H9 (cell line): ENCODE measurements around the gene AHI1. TPM values are rescaled to one million over a fixed set of nuclear protein-coding genes. Genes with fewer than 3 reads are reported as not detected.

Experiments used
- DNase-seq: peaks from one replicate; pipeline ENCODE4 v3.0.0-alpha.2; 2017
- H2AFZ ChIP-seq: one replicate; pipeline ENCODE4 v1.6.1; 2013; ENCODE audit warnings: mild to moderate bottlenecking, low read length, control low read depth, moderate library complexity
- H2AK5ac ChIP-seq: 2 replicates; pipeline ENCODE4 v1.6.1; 2013; ENCODE audit warnings: low read length, control low read depth, mixed read lengths; ENCODE audit not compliant: insufficient read length
- H2BK120ac ChIP-seq: one replicate; pipeline ENCODE4 v1.6.1; 2013; ENCODE audit warnings: low read depth, mild to moderate bottlenecking, low read length, control low read depth, inconsistent platforms; ENCODE audit not compliant: poor library complexity, severe bottlenecking
- H2BK12ac ChIP-seq: 2 replicates; pipeline ENCODE4 v1.6.1; 2013; ENCODE audit warnings: low read length, control low read depth, mixed read lengths, low read depth; ENCODE audit not compliant: insufficient read length
- H2BK15ac ChIP-seq: 2 replicates; pipeline ENCODE4 v1.6.1; 2013; ENCODE audit warnings: low read depth, low read length, control low read depth
- H2BK20ac ChIP-seq: one replicate; pipeline ENCODE4 v1.6.1; 2013; ENCODE audit warnings: low read depth, mild to moderate bottlenecking, low read length, control low read depth, inconsistent platforms; ENCODE audit not compliant: poor library complexity, severe bottlenecking
- H2BK5ac ChIP-seq: 2 replicates; pipeline ENCODE4 v1.6.1; 2013; ENCODE audit warnings: low read length, control low read depth, mixed read lengths; ENCODE audit not compliant: insufficient read length
- H3K14ac ChIP-seq: 2 replicates; pipeline ENCODE4 v1.6.1; 2013; ENCODE audit warnings: low read length, control low read depth; ENCODE audit not compliant: insufficient read depth
- H3K18ac ChIP-seq: 2 replicates; pipeline ENCODE4 v1.6.1; 2013; ENCODE audit warnings: low read depth, mild to moderate bottlenecking, mixed read lengths, low read length, control low read depth; ENCODE audit not compliant: insufficient read length
- H3K23ac ChIP-seq: 2 replicates; pipeline ENCODE4 v1.6.1; 2013; ENCODE audit warnings: low read length, control low read depth, mixed read lengths, low read depth; ENCODE audit not compliant: insufficient read length
- H3K23me2 ChIP-seq: 2 replicates; pipeline ENCODE4 v1.6.1; 2013; ENCODE audit warnings: low read depth, mild to moderate bottlenecking, mixed read lengths, low read length, control low read depth; ENCODE audit not compliant: insufficient read length, poor library complexity, severe bottlenecking
- H3K27ac ChIP-seq: 2 replicates; pipeline ENCODE4 v1.5.1; 2013; ENCODE audit warnings: low read length, control low read depth, mixed read lengths, low read depth; ENCODE audit not compliant: insufficient read length
- H3K27me3 ChIP-seq: 2 replicates; pipeline ENCODE4 v1.6.1; 2013; ENCODE audit warnings: low read length, control low read depth, inconsistent platforms; ENCODE audit not compliant: insufficient read depth
- H3K4ac ChIP-seq: 2 replicates; pipeline ENCODE4 v1.6.1; 2013; ENCODE audit warnings: low read depth, mild to moderate bottlenecking, control low read depth, inconsistent platforms, low read length, moderate library complexity
- H3K4me1 ChIP-seq: 2 replicates; pipeline ENCODE4 v1.6.1; 2013; ENCODE audit warnings: low read length, control low read depth, inconsistent platforms; ENCODE audit not compliant: insufficient read depth
- H3K4me2 ChIP-seq: 2 replicates; pipeline ENCODE4 v1.6.1; 2013; ENCODE audit warnings: low read length, control low read depth, mixed read lengths; ENCODE audit not compliant: insufficient read length, insufficient read depth
- H3K56ac ChIP-seq: 2 replicates; pipeline ENCODE4 v1.6.1; 2013; ENCODE audit warnings: low read depth, mild to moderate bottlenecking, mixed read lengths, low read length, control low read depth; ENCODE audit not compliant: insufficient read length
- H3K79me1 ChIP-seq: 2 replicates; pipeline ENCODE4 v1.6.1; 2013; ENCODE audit warnings: low read depth, mild to moderate bottlenecking, moderate library complexity, low read length, control low read depth, inconsistent platforms; ENCODE audit not compliant: insufficient read depth, poor library complexity, severe bottlenecking
- H3K79me2 ChIP-seq: 2 replicates; pipeline ENCODE4 v1.6.1; 2013; ENCODE audit warnings: low read length, control low read depth, inconsistent platforms; ENCODE audit not compliant: insufficient read depth
- H3K9ac ChIP-seq: 2 replicates; pipeline ENCODE4 v1.6.1; 2013; ENCODE audit warnings: low read length, control low read depth, mixed read lengths; ENCODE audit not compliant: insufficient read length; ENCODE audit errors: extremely low read depth
- H3K9me3 ChIP-seq: one replicate; pipeline ENCODE4 v1.6.1; 2013; ENCODE audit warnings: low read depth, low read length, inconsistent platforms; ENCODE audit not compliant: control insufficient read depth
- H3T11ph ChIP-seq: one replicate; pipeline ENCODE4 v1.6.1; 2013; ENCODE audit warnings: mild to moderate bottlenecking, low read length, control low read depth, inconsistent platforms
- H4K20me1 ChIP-seq: one replicate; pipeline ENCODE4 v1.6.1; 2013; ENCODE audit not compliant: control insufficient read depth, insufficient read length, insufficient read depth
- H4K5ac ChIP-seq: 2 replicates; pipeline ENCODE4 v1.6.1; 2013; ENCODE audit warnings: low read depth, mild to moderate bottlenecking, mixed read lengths, low read length, control low read depth; ENCODE audit not compliant: insufficient read length
- H4K8ac ChIP-seq: replicated peaks from 2 replicates; pipeline ENCODE4 v1.6.1; 2013; ENCODE audit warnings: low read length, control low read depth, mixed read lengths, low read depth; ENCODE audit not compliant: insufficient read length
- H4K91ac ChIP-seq: 2 replicates; pipeline ENCODE4 v1.6.1; 2013; ENCODE audit warnings: low read depth, mild to moderate bottlenecking, moderate library complexity, mixed read lengths, low read length, control low read depth; ENCODE audit not compliant: insufficient read length
- H3K27ac Mint-ChIP-seq, 3 experiments: 2 replicates in 2 of 3; 3 replicates in 1 of 3; pipeline ENCODE4 v1.8.0; 2020 to 2021; ENCODE audit warnings: mixed read lengths in 3 of 3, mild to moderate bottlenecking in 1 of 3, moderate library complexity in 1 of 3
- H3K27me3 Mint-ChIP-seq: 2 replicates; pipeline ENCODE4 v1.8.0; 2021; ENCODE audit warnings: low read depth, mild to moderate bottlenecking, moderate library complexity, mixed read lengths
- H3K36me3 Mint-ChIP-seq, 3 experiments: 2 replicates in 2 of 3; 3 replicates in 1 of 3; pipeline ENCODE4 v1.8.0; 2020 to 2021; ENCODE audit warnings: low read depth in 3 of 3, mixed read lengths in 3 of 3; ENCODE audit not compliant: insufficient read depth in 1 of 3
- H3K4me1 Mint-ChIP-seq, 2 experiments: 2 replicates each; pipeline ENCODE4 v1.8.0; 2020; ENCODE audit warnings: mixed read lengths in 2 of 2
- H3K4me3 Mint-ChIP-seq, 2 experiments: 2 replicates in 1 of 2; 3 replicates in 1 of 2; pipeline ENCODE4 v1.8.0; 2020 to 2021; ENCODE audit warnings: mild to moderate bottlenecking in 2 of 2, mixed read lengths in 2 of 2, moderate library complexity in 1 of 2
- H3K9me3 Mint-ChIP-seq, 2 experiments: 2 replicates in 1 of 2; 3 replicates in 1 of 2; pipeline ENCODE4 v1.8.0; 2020; ENCODE audit warnings: mild to moderate bottlenecking in 2 of 2, mixed read lengths in 2 of 2, moderate library complexity in 1 of 2
- WGBS: extraction: QIAGEN DNeasy Blood & Tissue Kit; methylation state at CpG from one replicate; pipeline ENCODE4 v1.1.7; 2013; ENCODE audit warnings: missing lambda C conversion rate, low lambda C conversion rate, mixed read lengths; ENCODE audit not compliant: insufficient read length; ENCODE audit errors: extremely low coverage; 5-methylcytosine and 5-hydroxymethylcytosine counted together
- total RNA-seq: library from RNA; stranded (reverse); gene quantifications from 2 replicates; pipeline ENCODE4 v1.2.1, GENCODE V29; 2021
- TF ChIP-seq, protein P1 (sequence below): fragments of 200-600 bp; sonication (generic); conservative IDR thresholded peaks from 3 replicates; pipeline ENCODE4 v1.8.0; 2021; ENCODE audit warnings: antibody characterized with exemption, mild to moderate bottlenecking

AHI1 gene
- total RNA-seq, 1 experiment from 2014 or later: 9.9 TPM

- H3K9me3 ChIP-seq: no peaks in the 10 kb centered on the region
- no peak overlapping the region for H3K23ac ChIP-seq
- no peak overlapping the region for H3K4me2 ChIP-seq
- no peak overlapping the region for H2BK5ac ChIP-seq
- no peak overlapping the region for H3K18ac ChIP-seq
- H2AFZ ChIP-seq: no peak overlapping the region
- no peaks in the 10 kb centered on the region for H3K27me3 ChIP-seq
- H2BK120ac ChIP-seq: no peak overlapping the region
- no peaks in the 10 kb centered on the region for H3K23me2 ChIP-seq
- H2AK5ac ChIP-seq: no peak overlapping the region
- Mint-ChIP-seq H3K27me3 (no peaks in the 10 kb centered on the region), H3K36me3 (no peaks in the 10 kb centered on the region), H3K4me3 (no peak overlapping the region), H3K9me3 (no peaks in the 10 kb centered on the region), H3K4me1 (no peaks in the 10 kb centered on the region), H3K27ac (no peak overlapping the region)
- no peak overlapping the region for H4K91ac ChIP-seq
- no peak overlapping the region for H3K56ac ChIP-seq
- no peaks in the 10 kb centered on the region for H4K20me1 ChIP-seq
- H3K4ac ChIP-seq: no peak overlapping the region
- H3K27ac ChIP-seq: no peak overlapping the region
- H3K79me2 ChIP-seq: no peaks in the 10 kb centered on the region
- H3K4me1 ChIP-seq: no peaks in the 10 kb centered on the region
- WGBS: no CpG with 5 or more reads among the region's 2 CpGs
- no peak for DNase-seq
- H3K14ac ChIP-seq: no peak overlapping the region
- no peak overlapping the region for H2BK12ac ChIP-seq
- no peak overlapping the region for H2BK15ac ChIP-seq
- no peak overlapping the region for H3K9ac ChIP-seq
- H4K8ac ChIP-seq: no peak overlapping the region
- no peak overlapping the region for H2BK20ac ChIP-seq
- no peak overlapping the region for H3T11ph ChIP-seq
- TF ChIP-seq, protein P1, sequence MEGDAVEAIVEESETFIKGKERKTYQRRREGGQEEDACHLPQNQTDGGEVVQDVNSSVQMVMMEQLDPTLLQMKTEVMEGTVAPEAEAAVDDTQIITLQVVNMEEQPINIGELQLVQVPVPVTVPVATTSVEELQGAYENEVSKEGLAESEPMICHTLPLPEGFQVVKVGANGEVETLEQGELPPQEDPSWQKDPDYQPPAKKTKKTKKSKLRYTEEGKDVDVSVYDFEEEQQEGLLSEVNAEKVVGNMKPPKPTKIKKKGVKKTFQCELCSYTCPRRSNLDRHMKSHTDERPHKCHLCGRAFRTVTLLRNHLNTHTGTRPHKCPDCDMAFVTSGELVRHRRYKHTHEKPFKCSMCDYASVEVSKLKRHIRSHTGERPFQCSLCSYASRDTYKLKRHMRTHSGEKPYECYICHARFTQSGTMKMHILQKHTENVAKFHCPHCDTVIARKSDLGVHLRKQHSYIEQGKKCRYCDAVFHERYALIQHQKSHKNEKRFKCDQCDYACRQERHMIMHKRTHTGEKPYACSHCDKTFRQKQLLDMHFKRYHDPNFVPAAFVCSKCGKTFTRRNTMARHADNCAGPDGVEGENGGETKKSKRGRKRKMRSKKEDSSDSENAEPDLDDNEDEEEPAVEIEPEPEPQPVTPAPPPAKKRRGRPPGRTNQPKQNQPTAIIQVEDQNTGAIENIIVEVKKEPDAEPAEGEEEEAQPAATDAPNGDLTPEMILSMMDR: no peak
- no peaks in the 10 kb centered on the region for H3K79me1 ChIP-seq
- H4K5ac ChIP-seq: no peak overlapping the region
Observed at GRCh38 chr6:135411849-135412248, 85.7 kb downstream of the AHI1 start.
